Measurements from ENCODE around the gene MANEA. TPM values are rescaled to one million over a fixed set of nuclear protein-coding genes. Genes with fewer than 3 reads are reported as not detected.

Gene MANEA, protein sequence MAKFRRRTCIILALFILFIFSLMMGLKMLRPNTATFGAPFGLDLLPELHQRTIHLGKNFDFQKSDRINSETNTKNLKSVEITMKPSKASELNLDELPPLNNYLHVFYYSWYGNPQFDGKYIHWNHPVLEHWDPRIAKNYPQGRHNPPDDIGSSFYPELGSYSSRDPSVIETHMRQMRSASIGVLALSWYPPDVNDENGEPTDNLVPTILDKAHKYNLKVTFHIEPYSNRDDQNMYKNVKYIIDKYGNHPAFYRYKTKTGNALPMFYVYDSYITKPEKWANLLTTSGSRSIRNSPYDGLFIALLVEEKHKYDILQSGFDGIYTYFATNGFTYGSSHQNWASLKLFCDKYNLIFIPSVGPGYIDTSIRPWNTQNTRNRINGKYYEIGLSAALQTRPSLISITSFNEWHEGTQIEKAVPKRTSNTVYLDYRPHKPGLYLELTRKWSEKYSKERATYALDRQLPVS
- total RNA-seq (1 to 10 TPM; 3.5 to 7.0 (median 5.9) TPM), polyA plus RNA-seq (1 to 10 TPM; 2.6 to 4.9 TPM)
- long read RNA-seq, donor 1, full-length matches to known transcripts, result 8 of 11 reads
- long read RNA-seq, donor 1, partial matches to known transcripts, result 0 of 11 reads
- long read RNA-seq, donor 1, other reads (novel, unspliced or antisense), result 3 of 11 reads
- long read RNA-seq, donor 2, full-length matches to known transcripts, result 6 of 11 reads
- long read RNA-seq, donor 2, partial matches to known transcripts, result 0 of 11 reads
- long read RNA-seq, donor 2, other reads (novel, unspliced or antisense), result 5 of 11 reads
- long read RNA-seq, donor 3, full-length matches to known transcripts, result 20 of 24 reads
- long read RNA-seq, donor 3, partial matches to known transcripts, result 1 of 24 reads
- long read RNA-seq, donor 3, other reads (novel, unspliced or antisense), result 3 of 24 reads

DNA sequence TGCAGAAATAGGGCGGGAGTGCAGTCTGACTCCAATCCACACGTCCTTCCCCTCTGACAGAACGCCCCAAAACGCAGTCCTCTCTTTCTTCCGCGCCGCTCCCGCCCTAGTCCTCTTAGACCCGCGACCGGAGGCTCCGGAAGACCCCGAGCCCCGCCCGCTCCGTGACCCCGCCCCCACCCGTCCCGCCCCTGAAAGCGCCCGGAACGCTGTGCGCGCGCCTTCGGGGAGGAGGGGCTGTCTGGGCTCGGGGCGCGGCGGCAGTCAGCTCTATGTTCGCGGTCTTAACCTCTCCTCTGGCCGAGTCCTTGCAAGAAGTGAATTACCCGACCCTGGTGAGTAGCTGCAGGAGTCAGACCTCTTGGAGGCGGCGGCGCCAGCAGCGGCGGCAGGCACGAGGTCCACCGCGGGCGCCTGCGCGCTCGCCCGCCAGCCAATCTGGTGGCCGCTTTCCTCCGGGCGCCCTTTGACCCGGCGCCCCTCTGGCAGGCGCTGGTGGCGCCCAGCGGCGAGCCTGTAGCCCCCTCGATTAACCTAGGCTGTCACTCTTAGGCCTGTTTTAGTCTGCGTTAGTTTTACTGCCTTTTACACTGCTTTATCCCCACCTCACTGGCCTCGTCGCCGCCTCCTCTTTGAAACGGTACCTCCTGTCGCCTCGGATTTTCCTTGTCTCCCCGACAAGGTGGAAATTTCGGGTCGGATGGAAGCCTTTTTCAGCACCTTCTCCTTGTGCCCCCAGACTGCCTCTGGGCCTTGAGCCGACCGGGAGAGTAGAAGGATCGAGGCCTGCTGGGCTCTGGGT, at the start of gene MANEA:
MANEA (plus strand) TSS at position 232 of the 802 bp plus-strand sequence. CDS start 8,905 bp downstream, outside the sequence.
- Histone ChIP-seq H3K36me3 (no peaks in the 10 kb centered on the region), H3K27ac (peak within 1 kb of the TSS; percentile 64 to 95 (median 90)), H3K4me1 (peaks cover 0 to 44% (median 28%) of the 10 kb centered on the region in 9 donors), H3K9me3 (no peaks in the 10 kb centered on the region), H3K4me3 (peak within 1 kb of the TSS; percentile 59 to 88 (median 69)), H3K27me3 (no peaks in the 10 kb centered on the region)
- ATAC-seq (peak; percentile 95 to 99 (median 97)), DNase-seq (peak; percentile 75 to 86)
- intact Hi-C loops (cut with DNase I), result loop anchor here in 2 of 10 donors (2.0 kb wide), 1 partner anchor 33 kb away; no protein-coding TSS in a partner anchor
- WGBS, 2 donors, result 0 to 1% methylated on average over 66 to 70 of the region's 70 CpGs
- TF ChIP-seq, protein P1, sequence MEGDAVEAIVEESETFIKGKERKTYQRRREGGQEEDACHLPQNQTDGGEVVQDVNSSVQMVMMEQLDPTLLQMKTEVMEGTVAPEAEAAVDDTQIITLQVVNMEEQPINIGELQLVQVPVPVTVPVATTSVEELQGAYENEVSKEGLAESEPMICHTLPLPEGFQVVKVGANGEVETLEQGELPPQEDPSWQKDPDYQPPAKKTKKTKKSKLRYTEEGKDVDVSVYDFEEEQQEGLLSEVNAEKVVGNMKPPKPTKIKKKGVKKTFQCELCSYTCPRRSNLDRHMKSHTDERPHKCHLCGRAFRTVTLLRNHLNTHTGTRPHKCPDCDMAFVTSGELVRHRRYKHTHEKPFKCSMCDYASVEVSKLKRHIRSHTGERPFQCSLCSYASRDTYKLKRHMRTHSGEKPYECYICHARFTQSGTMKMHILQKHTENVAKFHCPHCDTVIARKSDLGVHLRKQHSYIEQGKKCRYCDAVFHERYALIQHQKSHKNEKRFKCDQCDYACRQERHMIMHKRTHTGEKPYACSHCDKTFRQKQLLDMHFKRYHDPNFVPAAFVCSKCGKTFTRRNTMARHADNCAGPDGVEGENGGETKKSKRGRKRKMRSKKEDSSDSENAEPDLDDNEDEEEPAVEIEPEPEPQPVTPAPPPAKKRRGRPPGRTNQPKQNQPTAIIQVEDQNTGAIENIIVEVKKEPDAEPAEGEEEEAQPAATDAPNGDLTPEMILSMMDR (IDR thresholded peaks at IDR 0.05), result peak in 2 of 9 donors; percentile 4 to 6

DNA sequence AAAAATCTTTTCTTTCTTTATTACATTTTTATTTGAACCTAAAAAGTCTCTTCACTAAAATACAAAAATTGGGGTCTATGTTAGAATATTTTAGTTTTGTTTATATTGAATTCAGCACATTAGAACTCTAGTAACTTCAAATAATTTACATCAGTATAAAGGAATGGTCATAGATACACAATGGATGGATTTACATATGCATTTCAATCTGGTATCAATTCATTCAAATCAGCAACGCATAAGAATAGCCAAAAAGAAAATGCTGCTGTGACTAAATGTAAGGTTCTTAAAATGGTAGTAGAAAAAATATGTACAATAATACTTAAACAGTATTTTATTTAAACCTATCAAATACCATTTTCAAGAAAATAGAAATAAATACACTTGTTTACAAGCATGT, 47.6 kb upstream of the MANEA start:
- H3K36me3 ChIP-seq, result no peaks in the 10 kb centered on the region
- ATAC-seq (no peak), DNase-seq (no peak)
- TF ChIP-seq, protein P1 (IDR thresholded peaks at IDR 0.05), result no peak
- H3K27ac ChIP-seq, result no peak overlapping the region
- H3K27me3 ChIP-seq, result no peaks in the 10 kb centered on the region
- intact Hi-C loops (cut with DNase I), result no loop called here
- no peaks in the 10 kb centered on the region for H3K4me1 ChIP-seq
- peaks cover 0 to 2% (median 0%) of the 10 kb centered on the region in 11 donors for H3K9me3 ChIP-seq
- WGBS, 2 donors, result 64 to 67% methylated on average over 1 of the region's 1 CpG
- H3K4me3 ChIP-seq, result no peak overlapping the region

DNA sequence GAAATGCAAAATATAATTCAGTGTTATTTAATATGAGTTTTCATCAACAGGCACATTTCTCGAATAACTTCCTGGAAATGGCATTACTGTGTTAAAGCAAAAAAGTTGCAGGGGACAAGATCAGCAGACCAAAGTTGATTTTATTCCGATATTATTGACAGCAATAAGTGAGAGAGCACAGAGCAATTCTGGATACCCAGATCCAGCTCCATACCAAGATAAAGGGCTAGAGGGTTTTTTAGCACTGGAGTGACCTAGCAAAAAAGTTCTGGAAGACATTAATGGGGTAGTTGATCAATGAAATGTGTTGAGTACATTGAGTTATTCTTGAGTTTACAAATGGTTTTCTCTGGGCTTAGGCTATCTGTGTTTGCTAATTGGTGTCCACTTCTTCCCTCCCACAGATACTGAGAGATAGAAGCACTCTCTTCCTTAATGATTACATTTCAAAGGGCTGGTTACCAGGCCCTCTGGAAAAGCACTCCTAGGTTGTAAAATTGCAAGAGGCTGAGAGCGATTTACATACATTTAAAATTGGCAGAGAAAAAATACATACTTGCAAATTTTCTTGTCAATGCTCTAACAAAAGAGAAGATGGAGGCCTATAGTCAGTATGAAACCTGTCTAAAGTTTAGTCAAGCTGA, 47.0 kb upstream of the MANEA start:
- Histone ChIP-seq H3K36me3 (no peaks in the 10 kb centered on the region), H3K4me3 (no peak overlapping the region), H3K4me1 (no peaks in the 10 kb centered on the region), H3K27me3 (no peaks in the 10 kb centered on the region), H3K27ac (no peak overlapping the region), H3K9me3 (peaks cover 0 to 2% (median 0%) of the 10 kb centered on the region in 11 donors)
- intact Hi-C loops (cut with DNase I), result no loop called here
- TF ChIP-seq, protein P1 (IDR thresholded peaks at IDR 0.05), result no peak
- 33 to 45% methylated on average over 3 of the region's 3 CpGs for WGBS, 2 donors
- no peak for DNase-seq
- ATAC-seq, result no peak
